HepG2 (cell line): Measurements from ENCODE around the gene CYP4F22. TPM values are rescaled to one million over a fixed set of nuclear protein-coding genes. Genes with fewer than 3 reads are reported as not detected.

ENCODE experiments used
- CBX2 ChIP-seq, 2 experiments: fragments of 200-600 bp in 1 of 2; sonication (generic); formaldehyde crosslinking in 1 of 2; IDR thresholded peaks; 2 replicates each; pipeline versions ENCODE4 v1.7.0 to v1.8.1; 2018 to 2022; ENCODE audit warnings: low read depth in 2 of 2, low read length in 1 of 2, mild to moderate bottlenecking in 1 of 2, missing genetic modification reagents in 1 of 2
- FOXC1 ChIP-seq: sonication (generic); formaldehyde crosslinking; IDR thresholded peaks from 2 replicates; pipeline ENCODE4 v1.8.0; 2022; ENCODE audit warnings: mild to moderate bottlenecking, missing genetic modification reagents, borderline replicate concordance
- GLI4 ChIP-seq: sonication (generic); formaldehyde crosslinking; IDR thresholded peaks from 2 replicates; pipeline ENCODE4 v1.5.1; 2020; ENCODE audit warnings: missing genetic modification reagents, mild to moderate bottlenecking, moderate library complexity, borderline replicate concordance
- GRHL1 ChIP-seq: sonication (generic); formaldehyde crosslinking; conservative IDR thresholded peaks from 2 replicates; pipeline ENCODE4 v1.8.0; 2022; ENCODE audit warnings: missing genetic modification reagents
- IKZF1 ChIP-seq: fragments of 450-650 bp; IDR thresholded peaks from 2 replicates; pipeline ENCODE4 v1.7.1; 2016
- KAT8 ChIP-seq: IDR thresholded peaks from 2 replicates; pipeline ENCODE4 v1.6.1; 2016; ENCODE audit warnings: missing genetic modification reagents, missing compliant biosample characterization
- KLF11 ChIP-seq: IDR thresholded peaks from 2 replicates; pipeline ENCODE4 v1.6.1; 2016; ENCODE audit warnings: missing compliant biosample characterization
- MAFF ChIP-seq: IDR thresholded peaks from 2 replicates; pipeline ENCODE4 v1.6.1; 2011; ENCODE audit warnings: low read depth, low read length, improper control_type of control experiment
- PAXIP1 ChIP-seq: sonication (generic); formaldehyde crosslinking; conservative IDR thresholded peaks from 2 replicates; pipeline ENCODE4 v1.4.0; 2020; ENCODE audit warnings: mild to moderate bottlenecking, missing genetic modification reagents, moderate library complexity
- PRDM15 ChIP-seq: sonication (generic); formaldehyde crosslinking; IDR thresholded peaks from 2 replicates; pipeline ENCODE4 v1.4.0; 2020; ENCODE audit warnings: missing genetic modification reagents
- THRA ChIP-seq: sonication (generic); formaldehyde crosslinking; IDR thresholded peaks from 2 replicates; pipeline ENCODE4 v1.4.0; 2020; ENCODE audit warnings: missing genetic modification reagents, borderline replicate concordance
- ZNF335 ChIP-seq: sonication (generic); formaldehyde crosslinking; IDR thresholded peaks from 2 replicates; pipeline ENCODE4 v1.4.0; 2020; ENCODE audit warnings: missing genetic modification reagents
- ZNF432 ChIP-seq: sonication (generic); formaldehyde crosslinking; IDR thresholded peaks from 2 replicates; pipeline ENCODE4 v1.5.0; 2020; ENCODE audit warnings: missing genetic modification reagents, mild to moderate bottlenecking, borderline replicate concordance
- ZNF558 ChIP-seq: sonication (generic); formaldehyde crosslinking; IDR thresholded peaks from 2 replicates; pipeline ENCODE4 v1.9.0; 2022; ENCODE audit warnings: mild to moderate bottlenecking, missing genetic modification reagents, borderline replicate concordance
- ZNF569 ChIP-seq: sonication (generic); formaldehyde crosslinking; IDR thresholded peaks from 2 replicates; pipeline ENCODE4 v1.5.0; 2020; ENCODE audit warnings: mild to moderate bottlenecking, missing genetic modification reagents, moderate library complexity, borderline replicate concordance
- ZNF775 ChIP-seq: sonication (generic); formaldehyde crosslinking; IDR thresholded peaks from 2 replicates; pipeline ENCODE4 v1.4.0; 2020; ENCODE audit warnings: missing genetic modification reagents, mild to moderate bottlenecking, moderate library complexity, borderline replicate concordance
- ZNF850 ChIP-seq: sonication (generic); formaldehyde crosslinking; conservative IDR thresholded peaks from 2 replicates; pipeline ENCODE4 v1.9.0; 2021; ENCODE audit warnings: mild to moderate bottlenecking, missing genetic modification reagents
- polyA plus RNA-seq, 8 experiments: library from polyadenylated mRNA; depleted of rRNA in 3 of 8; stranded (reverse) in 7 of 8; unstranded in 1 of 8; fragments of >200 nt; fragmentation: Illumina TruSeq in 4 of 8; extraction: Trizol in 4 of 8; gene quantifications; 2 replicates each; pipeline versions ENCODE4 v1.2.1 to v1.2.3, GENCODE V29; 2011 to 2016; ENCODE audit warnings: low read depth in 4 of 8, missing spikeins in 1 of 8, mixed read lengths in 1 of 8; ENCODE audit not compliant: insufficient read depth in 1 of 8
- total RNA-seq, 5 experiments: library from RNA; depleted of rRNA; stranded (reverse); fragments of >200 nt; fragmentation: Illumina TruSeq; extraction: Trizol; gene quantifications; 2 replicates each; pipeline ENCODE4 v1.2.3, GENCODE V29; 2016; ENCODE audit warnings: low read depth in 1 of 5

The CYP4F22 gene
- total and polyA plus RNA-seq, 2 of the 13 experiments (the other 11 are each of a cell fraction or from before 2014, with no cell fraction given), result 0.05 TPM; not detected in 1

- no peak for TF ChIP-seq ZNF569
- no peak for TF ChIP-seq IKZF1
- 0 out of 2 replicates have a peak, but pooled peaks have one; percentile 36 for TF ChIP-seq KAT8 (CRISPR knock-in tag)
- 0 out of 2 replicates have a peak, but pooled peaks have one; percentile 43 for TF ChIP-seq THRA (CRISPR knock-in tag)
- no peak for TF ChIP-seq ZNF335 (CRISPR knock-in tag)
- no peak for TF ChIP-seq ZNF558 (CRISPR knock-in tag)
- 0 out of 2 replicates have a peak, but pooled peaks have one; percentile 66 for TF ChIP-seq FOXC1 (CRISPR knock-in tag)
- peak; percentile 31; the same call in 1 of the 2 replicates for TF ChIP-seq PAXIP1 (CRISPR knock-in tag)
- TF ChIP-seq ZNF432 (CRISPR knock-in tag), result no peak
- TF ChIP-seq ZNF850 (CRISPR knock-in tag), result no peak
- no peak for TF ChIP-seq PRDM15
- TF ChIP-seq CBX2 (IDR thresholded peaks at IDR 0.05; ENCODE audit: low read depth, low read length), result no peak
- TF ChIP-seq CBX2 (CRISPR knock-in tag; IDR thresholded peaks at IDR 0.05; ENCODE audit: low read depth), result no peak
- no peak for TF ChIP-seq GLI4
- TF ChIP-seq ZNF775 (CRISPR knock-in tag), result no peak
- no peak for TF ChIP-seq KLF11 (CRISPR knock-in tag)
- TF ChIP-seq GRHL1 (CRISPR knock-in tag), result no peak
- TF ChIP-seq MAFF, result no peak
Measured at GRCh38 chr19:15584541-15585115, 76.3 kb downstream of the CYP4F22 start (continued).
